AG09309 (cell line): Measurements from ENCODE around the gene RAPGEF4.

ENCODE experiments used
- DNase-seq: peaks from one replicate; pipeline ENCODE4 v3.0.0-alpha.2; 2010; ENCODE audit warnings: low read depth
- H3K4me3 ChIP-seq: 2 replicates; pipeline ENCODE4 v1.5.1; 2011; ENCODE audit warnings: mild to moderate bottlenecking, low read depth, low read length, moderate library complexity; ENCODE audit not compliant: control insufficient read depth
- TF ChIP-seq, protein P1 (sequence below): IDR thresholded peaks from 2 replicates; pipeline ENCODE4 v1.5.1; 2011; ENCODE audit warnings: mild to moderate bottlenecking, low read depth, low read length, inconsistent platforms; ENCODE audit not compliant: insufficient read depth, control insufficient read depth; ENCODE audit errors: missing control alignments

The RAPGEF4 gene

DNA sequence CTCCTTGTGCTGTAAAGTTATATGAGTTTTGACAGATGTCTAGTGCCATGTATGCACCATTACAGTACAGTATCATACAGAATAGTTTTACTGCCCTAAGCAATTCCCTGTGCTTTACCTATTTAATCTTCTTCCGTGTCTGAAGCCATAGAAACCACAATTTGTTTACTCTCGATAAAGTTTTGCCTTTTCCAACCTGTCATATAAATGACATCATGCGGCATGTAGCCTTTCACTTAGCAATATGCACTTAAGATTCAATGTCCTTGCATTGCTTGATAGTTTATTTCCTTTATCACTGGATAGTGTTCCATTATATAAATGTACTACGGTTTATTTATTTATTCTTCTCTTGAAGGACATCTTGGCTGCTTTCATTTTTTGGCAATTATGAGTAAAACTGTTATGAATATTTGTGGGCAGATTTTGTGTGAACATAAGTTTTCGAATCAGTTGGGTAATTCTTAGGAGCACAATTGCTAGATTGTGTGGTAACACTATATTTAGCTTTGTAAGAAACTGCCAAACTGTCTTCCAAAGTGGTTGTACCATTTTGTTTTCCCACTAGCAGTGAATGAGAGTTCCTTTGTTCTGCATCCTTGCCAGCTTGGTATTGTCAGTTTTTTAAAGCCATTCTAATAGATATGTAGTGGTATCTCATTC is 203.2 kb downstream of the RAPGEF4 start:
- no peak for DNase-seq
- TF ChIP-seq, protein P1, sequence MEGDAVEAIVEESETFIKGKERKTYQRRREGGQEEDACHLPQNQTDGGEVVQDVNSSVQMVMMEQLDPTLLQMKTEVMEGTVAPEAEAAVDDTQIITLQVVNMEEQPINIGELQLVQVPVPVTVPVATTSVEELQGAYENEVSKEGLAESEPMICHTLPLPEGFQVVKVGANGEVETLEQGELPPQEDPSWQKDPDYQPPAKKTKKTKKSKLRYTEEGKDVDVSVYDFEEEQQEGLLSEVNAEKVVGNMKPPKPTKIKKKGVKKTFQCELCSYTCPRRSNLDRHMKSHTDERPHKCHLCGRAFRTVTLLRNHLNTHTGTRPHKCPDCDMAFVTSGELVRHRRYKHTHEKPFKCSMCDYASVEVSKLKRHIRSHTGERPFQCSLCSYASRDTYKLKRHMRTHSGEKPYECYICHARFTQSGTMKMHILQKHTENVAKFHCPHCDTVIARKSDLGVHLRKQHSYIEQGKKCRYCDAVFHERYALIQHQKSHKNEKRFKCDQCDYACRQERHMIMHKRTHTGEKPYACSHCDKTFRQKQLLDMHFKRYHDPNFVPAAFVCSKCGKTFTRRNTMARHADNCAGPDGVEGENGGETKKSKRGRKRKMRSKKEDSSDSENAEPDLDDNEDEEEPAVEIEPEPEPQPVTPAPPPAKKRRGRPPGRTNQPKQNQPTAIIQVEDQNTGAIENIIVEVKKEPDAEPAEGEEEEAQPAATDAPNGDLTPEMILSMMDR = no peak
- no peak overlapping the region for H3K4me3 ChIP-seq

DNA sequence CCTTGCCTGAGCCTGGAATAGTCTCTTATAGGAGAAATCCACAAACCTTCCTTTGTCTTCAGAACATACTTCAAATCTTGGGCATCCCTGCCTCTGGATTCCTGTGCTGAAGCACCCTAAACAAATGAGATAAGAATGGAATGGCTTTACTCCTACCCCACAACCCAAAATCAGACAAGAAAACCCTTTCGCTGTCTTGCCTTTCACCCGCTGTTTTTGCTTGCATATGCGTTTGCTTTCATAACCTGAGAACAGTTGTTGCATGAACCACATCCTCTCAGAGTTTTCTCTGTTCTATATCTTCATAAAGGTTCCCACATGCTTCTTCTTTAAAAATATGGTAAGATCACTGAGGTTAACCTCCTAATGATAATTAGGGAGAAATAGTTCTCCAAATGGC is 207.9 kb downstream of the RAPGEF4 start:
- DNase-seq = no peak
- no peak overlapping the region for H3K4me3 ChIP-seq
- TF ChIP-seq, protein P1 = no peak

DNA sequence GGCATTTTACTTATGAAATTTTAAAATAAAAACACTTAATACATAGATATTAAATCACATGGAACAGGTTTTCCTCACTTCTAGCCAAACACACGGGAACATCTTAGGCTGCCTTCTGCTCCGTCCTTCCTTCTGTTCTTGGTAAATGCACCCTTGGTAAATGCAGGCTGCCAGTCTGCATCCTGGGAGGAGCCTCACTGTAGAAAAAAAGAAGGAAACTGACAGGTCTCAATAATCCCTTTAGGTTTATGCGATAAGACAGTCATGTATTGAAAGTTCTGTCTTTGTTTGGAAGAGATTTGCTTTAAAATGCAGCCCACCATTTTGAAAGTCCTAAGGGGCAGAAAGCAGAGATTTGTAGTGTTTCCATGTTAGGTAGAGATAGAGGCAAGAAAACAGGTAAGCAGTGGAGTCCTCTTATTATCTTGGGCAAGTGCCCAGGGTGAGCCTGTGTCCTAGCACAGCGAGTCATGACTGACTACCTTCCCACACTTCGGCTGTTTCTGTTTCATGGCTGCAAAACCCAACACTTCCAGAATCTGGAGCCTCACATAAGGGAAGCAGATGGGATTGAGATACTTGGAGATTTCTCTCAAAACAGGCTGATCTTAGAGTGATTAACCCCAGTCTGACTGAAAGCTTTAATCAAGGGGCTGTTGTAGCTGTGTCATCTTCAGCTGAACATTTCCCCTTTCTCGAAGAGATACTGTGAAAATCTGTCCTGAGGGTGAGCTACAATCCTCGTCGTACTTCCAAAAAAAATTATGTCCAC is 208.6 kb downstream of the RAPGEF4 start:
- TF ChIP-seq, protein P1 = no peak
- DNase-seq = no peak
- no peak overlapping the region for H3K4me3 ChIP-seq

DNA sequence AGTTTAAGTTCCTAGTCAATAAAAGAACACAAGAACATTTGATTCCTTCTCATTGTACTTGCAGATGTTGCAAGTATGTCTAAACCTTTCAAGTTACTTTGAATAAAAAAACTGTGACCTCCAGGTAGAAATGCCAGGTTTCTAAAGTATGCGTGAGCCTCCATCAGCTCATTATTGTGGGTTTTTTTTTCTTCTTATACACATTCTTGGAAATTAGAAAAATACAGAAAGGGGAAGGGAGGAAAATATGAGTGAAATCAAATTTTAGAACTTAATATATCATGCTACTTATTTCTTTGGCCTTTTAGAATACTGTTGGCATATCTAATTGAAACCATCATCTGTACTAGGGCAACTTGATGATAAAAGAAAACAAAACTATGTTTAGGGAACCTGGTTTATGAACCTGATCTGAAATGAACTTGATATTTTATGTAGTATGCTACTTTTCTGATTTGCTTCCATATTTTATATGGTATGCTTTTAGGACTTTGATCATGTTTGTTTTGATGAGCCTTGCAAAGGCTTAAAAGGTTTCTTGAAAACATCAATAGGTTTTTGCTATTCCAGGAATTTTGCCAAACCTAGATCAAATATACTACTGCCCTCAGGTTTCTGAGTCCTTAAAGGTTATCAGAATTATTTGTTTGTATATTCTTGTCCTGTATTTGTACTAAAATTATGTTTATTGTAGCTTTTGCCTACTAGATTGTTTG is 209.3 kb downstream of the RAPGEF4 start:
- TF ChIP-seq, protein P1 = no peak
- H3K4me3 ChIP-seq = no peak overlapping the region
- DNase-seq = no peak

DNA sequence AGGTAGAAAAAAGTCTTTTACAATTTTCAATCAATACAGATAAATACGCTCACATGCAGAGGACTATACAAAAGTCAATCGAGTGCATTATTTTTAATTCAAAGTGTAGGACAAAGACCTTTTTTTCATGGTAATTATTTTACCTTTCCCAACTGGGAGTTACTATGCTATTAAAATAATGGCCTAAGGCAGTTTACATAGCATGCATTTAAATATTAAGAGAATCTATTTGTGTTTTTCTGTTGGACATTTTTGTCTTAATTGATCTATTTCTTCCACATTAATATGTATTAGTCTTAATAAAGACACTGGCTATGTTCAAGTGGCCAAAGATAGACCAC is 209.8 kb downstream of the RAPGEF4 start:
- H3K4me3 ChIP-seq = no peak overlapping the region
- no peak for DNase-seq
- TF ChIP-seq, protein P1 = no peak

DNA sequence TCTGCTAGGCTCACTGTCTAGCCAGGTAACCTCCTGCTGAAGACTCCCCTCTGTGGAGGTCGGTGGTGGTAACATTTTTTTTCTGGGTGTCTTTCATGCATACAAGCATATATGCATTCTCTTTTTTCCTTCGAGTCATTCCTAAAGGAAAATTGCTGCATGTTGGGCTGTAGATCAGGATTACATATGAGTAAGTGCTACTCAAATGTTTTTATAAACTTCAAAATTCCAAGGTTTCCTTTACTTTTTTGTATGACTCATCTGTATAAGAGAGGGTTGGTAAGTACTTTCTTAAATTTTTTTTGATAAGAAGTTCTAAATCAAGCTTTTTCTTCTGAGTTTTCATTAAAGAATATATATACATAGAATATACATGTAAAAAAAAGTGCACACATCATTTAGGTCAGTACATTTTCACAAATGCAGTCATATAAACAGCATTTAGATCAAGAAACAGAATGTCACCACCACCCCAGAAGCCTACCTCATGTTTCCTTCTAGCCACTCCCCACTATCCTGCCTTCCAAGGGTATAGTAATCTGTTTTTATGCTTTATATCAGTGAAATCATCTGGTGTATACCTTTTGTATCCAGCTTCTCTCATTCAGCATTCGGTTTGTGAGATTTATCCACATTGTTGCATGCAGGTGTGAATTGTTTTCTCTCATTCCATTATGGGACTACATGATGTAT is 212.0 kb downstream of the RAPGEF4 start:
- no peak overlapping the region for H3K4me3 ChIP-seq
- no peak for DNase-seq
- TF ChIP-seq, protein P1 = no peak
